Measurements from ENCODE around the gene CAPN6.
A peak's percentile ranks its signal among the peaks of the same experiment; 100 is the strongest.

The CAPN6 gene

GRCh38 chrX:111270339-111270738, at the start of gene CAPN6:
Gene CAPN6 (minus strand): TSS chrX:111270483. CDS start chrX:111263936, 6,547 bp downstream.
- DNase-seq (ENCODE audit: low spot score), result no peak

- DNase-seq (ENCODE audit: low spot score), result no peak
These were observed 49.2 kb upstream of the CAPN6 start for GRCh38 chrX:111319451-111319850.

- no peak for DNase-seq (ENCODE audit: low spot score)
These were observed 48.6 kb upstream of the CAPN6 start for GRCh38 chrX:111318901-111319300.

GRCh38 chrX:111309083-111309482, 38.8 kb upstream of the CAPN6 start:
- no peak for DNase-seq (ENCODE audit: low spot score)

- no peak for DNase-seq (ENCODE audit: low spot score)
These were observed 37.8 kb upstream of the CAPN6 start for GRCh38 chrX:111308039-111308438.

GRCh38 chrX:111302284-111302683, 32.0 kb upstream of the CAPN6 start:
- no peak for DNase-seq (ENCODE audit: low spot score)

GRCh38 chrX:111288841-111289240, 18.6 kb upstream of the CAPN6 start:
- no peak for DNase-seq (ENCODE audit: low spot score)

- DNase-seq (ENCODE audit: low spot score), result no peak
These were observed 14.5 kb upstream of the CAPN6 start for GRCh38 chrX:111284631-111285293.

GRCh38 chrX:111283446-111283845, 13.2 kb upstream of the CAPN6 start:
- no peak for DNase-seq (ENCODE audit: low spot score)

GRCh38 chrX:111282991-111283390, 12.7 kb upstream of the CAPN6 start:
- no peak for DNase-seq (ENCODE audit: low spot score)

- no peak for DNase-seq (ENCODE audit: low spot score)
These were observed 11.9 kb upstream of the CAPN6 start for GRCh38 chrX:111282139-111282538.

- no peak for DNase-seq (ENCODE audit: low spot score)
These were observed 1.8 kb downstream of the CAPN6 start for GRCh38 chrX:111268506-111268905.

GRCh38 chrX:111265486-111265885, 4.8 kb downstream of the CAPN6 start:
- DNase-seq (ENCODE audit: low spot score), result no peak

- DNase-seq (ENCODE audit: low spot score), result no peak
These were observed 5.9 kb downstream of the CAPN6 start for GRCh38 chrX:111264385-111264784.

- DNase-seq (ENCODE audit: low spot score), result no peak
These were observed 8.2 kb downstream of the CAPN6 start for GRCh38 chrX:111262086-111262485.

- no peak for DNase-seq (ENCODE audit: low spot score)
These were observed 9.8 kb downstream of the CAPN6 start for GRCh38 chrX:111260451-111260850.

- DNase-seq (ENCODE audit: low spot score), result no peak
These were observed 10.7 kb downstream of the CAPN6 start for GRCh38 chrX:111259559-111259958.

GRCh38 chrX:111257733-111258132, 12.6 kb downstream of the CAPN6 start:
- DNase-seq (ENCODE audit: low spot score), result no peak

GRCh38 chrX:111254896-111255693, 15.2 kb downstream of the CAPN6 start:
- DNase-seq (ENCODE audit: low spot score), result no peak

- peak; percentile 1 for DNase-seq (ENCODE audit: low spot score)
These were observed 26.0 kb downstream of the CAPN6 start for GRCh38 chrX:111244235-111244750.

GRCh38 chrX:111216293-111216801, 53.9 kb downstream of the CAPN6 start:
- DNase-seq (ENCODE audit: low spot score), result no peak

GRCh38 chrX:111207851-111208250, 62.4 kb downstream of the CAPN6 start:
- no peak for DNase-seq (ENCODE audit: low spot score)

GRCh38 chrX:111200327-111200726, 70.0 kb downstream of the CAPN6 start:
- no peak for DNase-seq (ENCODE audit: low spot score)
